A549 treated with Mapracorat at 1 μM for 4 hours (cell line): ENCODE data around the gene PDIA2. TPM values are rescaled to one million over a fixed set of nuclear protein-coding genes. Genes with fewer than 3 reads are reported as not detected.

Source experiments
- total RNA-seq: library from RNA; stranded (reverse); fragments of 200-300 nt; extraction: Qiagen RNA extraction; gene quantifications from 5 replicates; pipeline ENCODE4 v1.2.3, GENCODE V29; 2022

Gene PDIA2, protein sequence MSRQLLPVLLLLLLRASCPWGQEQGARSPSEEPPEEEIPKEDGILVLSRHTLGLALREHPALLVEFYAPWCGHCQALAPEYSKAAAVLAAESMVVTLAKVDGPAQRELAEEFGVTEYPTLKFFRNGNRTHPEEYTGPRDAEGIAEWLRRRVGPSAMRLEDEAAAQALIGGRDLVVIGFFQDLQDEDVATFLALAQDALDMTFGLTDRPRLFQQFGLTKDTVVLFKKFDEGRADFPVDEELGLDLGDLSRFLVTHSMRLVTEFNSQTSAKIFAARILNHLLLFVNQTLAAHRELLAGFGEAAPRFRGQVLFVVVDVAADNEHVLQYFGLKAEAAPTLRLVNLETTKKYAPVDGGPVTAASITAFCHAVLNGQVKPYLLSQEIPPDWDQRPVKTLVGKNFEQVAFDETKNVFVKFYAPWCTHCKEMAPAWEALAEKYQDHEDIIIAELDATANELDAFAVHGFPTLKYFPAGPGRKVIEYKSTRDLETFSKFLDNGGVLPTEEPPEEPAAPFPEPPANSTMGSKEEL
- 0.11 to 0.65 TPM (median 0.42 TPM) in 5 replicates for total RNA-seq

DNA sequence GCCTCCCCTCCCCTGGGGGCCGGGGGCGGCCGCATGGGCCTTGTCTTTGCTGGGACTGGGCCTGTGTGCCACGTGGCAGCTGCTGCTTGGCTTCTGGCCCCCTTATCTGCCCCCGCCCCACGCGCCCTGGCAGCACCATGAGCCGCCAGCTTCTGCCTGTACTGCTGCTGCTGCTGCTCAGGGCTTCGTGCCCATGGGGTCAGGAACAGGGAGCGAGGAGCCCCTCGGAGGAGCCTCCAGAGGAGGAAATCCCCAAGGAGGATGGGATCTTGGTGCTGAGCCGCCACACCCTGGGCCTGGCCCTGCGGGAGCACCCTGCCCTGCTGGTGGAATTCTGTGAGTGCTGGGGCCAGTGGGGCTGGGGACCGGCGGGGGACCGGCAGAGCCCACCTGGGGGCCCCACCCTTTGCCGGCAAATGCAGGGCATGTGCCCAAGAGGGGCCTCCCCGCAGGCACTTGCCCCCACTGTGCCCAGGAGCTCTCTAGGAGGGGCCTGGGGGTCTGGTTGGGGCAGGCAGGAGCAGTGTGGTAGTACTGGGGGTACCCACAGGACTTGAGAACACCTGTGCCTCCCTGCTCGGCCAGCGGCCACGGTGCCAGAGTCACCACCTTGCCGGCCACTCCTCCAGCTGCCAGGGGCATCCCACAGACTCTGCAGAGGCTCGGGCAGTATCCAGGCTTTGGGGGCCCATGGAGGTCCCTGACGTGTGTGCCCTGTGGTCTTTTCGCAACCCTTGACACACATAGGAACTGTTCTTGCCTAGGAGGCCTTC lies at the start of gene PDIA2:
Gene PDIA2, plus strand, starts transcription at position 132 of the 773 bp plus-strand sequence. Its CDS starts 6 bp downstream, at position 138.

DNA sequence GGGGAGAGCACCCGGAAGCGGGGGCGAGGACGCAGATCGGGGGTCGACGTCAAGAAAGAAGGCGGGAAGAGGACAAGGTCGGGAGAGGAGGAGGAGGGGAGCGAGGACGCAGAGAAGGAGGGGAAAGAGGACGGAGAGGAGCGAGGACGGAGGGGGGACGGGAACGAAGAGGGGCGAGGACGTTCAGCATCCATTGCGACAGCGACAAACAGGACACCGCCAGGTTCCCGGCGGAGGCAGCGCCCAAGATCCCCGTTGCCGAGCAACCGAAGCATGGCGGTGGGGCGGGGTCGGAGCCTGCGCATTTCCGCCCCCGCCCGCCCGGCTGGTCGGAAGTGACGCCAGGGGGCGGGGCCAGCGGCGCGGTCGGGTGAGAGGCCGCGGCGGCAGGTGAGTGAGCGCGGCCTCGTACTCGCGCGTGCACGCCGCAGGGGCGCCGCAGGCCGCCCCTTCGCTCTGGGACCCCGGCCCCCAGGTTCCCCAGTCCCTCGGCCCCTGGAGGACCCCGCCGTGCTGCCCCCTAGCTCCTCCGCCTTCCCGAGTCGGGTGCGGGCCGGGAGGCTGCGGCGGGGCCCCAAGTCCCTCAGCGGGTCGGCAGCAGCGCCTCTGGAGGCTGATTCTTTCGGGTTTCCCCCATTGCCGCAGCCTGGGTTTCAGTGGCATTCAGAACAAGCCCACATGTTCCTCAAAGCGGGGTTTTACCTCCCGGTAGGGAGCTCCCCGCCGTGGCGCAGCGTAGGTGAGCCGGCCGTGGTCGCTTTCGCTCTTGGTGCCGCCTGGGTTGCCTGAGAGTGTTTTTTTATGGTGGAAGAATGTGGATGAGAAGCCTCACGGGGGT lies 48.3 kb upstream of the PDIA2 start, which contains the start of gene FAM234A:
Gene FAM234A, plus strand, starts transcription at position 354 of the 838 bp plus-strand sequence. CDS start 19,593 bp downstream, outside the sequence.

DNA sequence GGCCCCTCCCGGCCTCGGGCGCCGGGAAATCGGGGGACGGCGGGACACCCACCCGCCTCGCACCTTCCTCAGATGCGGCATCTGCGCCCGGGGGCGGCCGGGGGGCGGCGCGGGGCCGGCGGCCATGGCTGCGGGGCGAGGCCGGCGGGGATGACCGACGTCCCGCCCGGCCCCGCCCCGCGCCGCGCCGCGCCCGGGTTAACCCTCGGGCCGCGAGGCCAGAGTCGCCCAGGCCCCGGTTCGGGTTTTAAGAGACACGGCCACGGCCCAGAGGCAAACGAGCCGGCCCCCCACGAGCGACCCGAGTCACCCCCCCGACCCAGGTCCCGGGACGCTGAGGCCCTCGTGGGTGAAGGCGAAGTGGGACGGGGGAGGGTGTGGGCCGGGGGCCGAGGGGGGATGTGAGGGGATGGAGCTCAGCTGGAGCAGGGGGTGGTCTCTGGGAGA lies 7.2 kb upstream of the PDIA2 start, which contains the start of gene RGS11:
Gene RGS11, minus strand, starts transcription at position 159 of the 447 bp plus-strand sequence. Its CDS starts 33 bp downstream, at position 126.

DNA sequence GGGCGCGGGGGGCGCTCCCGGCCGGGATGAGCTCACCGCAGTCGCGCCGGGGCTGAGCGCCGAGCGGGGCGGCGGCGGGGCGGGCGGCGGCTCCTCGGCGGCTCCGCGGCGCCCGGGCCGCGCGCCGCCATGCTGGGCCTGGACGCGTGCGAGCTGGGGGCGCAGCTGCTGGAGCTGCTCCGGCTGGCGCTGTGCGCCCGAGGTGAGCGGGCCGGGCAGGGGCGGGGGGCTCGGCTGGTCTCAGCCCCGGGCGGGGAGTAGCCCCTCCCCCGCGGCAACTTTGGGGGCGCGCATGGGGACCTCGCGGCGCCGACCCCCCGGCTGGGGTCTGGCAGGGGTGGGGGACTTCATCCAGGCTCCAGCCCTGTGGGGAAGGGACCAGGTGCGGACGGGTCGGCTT lies 2.4 kb upstream of the PDIA2 start, which contains the start of gene ARHGDIG:
Gene ARHGDIG, plus strand, starts transcription at position 40 of the 400 bp plus-strand sequence. Its CDS starts 90 bp downstream, at position 130.

Other genes starting within 250 kb of the PDIA2 start
- gene POLR3K, start 229.6 kb upstream of the PDIA2 start, total RNA-seq, result 32.4 to 39.7 TPM (median 35.7 TPM) in 5 replicates
- gene SNRNP25, start 229.3 kb upstream of the PDIA2 start, total RNA-seq, result 64.7 to 76.8 TPM (median 70.2 TPM) in 5 replicates
- 22.6 to 32.3 TPM (median 29.3 TPM) in 5 replicates for gene RHBDF1, start 210.5 kb upstream of the PDIA2 start, total RNA-seq
- gene MPG, start 204.9 kb upstream of the PDIA2 start, total RNA-seq, result 55.2 to 81.0 TPM (median 72.5 TPM) in 5 replicates
- 21.0 to 29.7 TPM (median 26.8 TPM) in 5 replicates for gene NPRL3, start 144.5 kb upstream of the PDIA2 start, total RNA-seq
- 0.19 TPM in 1 of 5 replicates, not detected in the others for gene HBZ, start 130.5 kb upstream of the PDIA2 start, total RNA-seq
- gene HBM, start 117.2 kb upstream of the PDIA2 start, total RNA-seq, result not detected in 5 replicates
- 0.47 to 0.97 TPM (median 0.68 TPM) in 4 of 5 replicates, not detected in the other for gene HBA2, start 110.3 kb upstream of the PDIA2 start, total RNA-seq
- gene HBA1, start 106.5 kb upstream of the PDIA2 start, total RNA-seq, result 0.87 to 2.8 TPM (median 1.5 TPM) in 4 of 5 replicates, not detected in the other
- gene HBQ1, start 102.7 kb upstream of the PDIA2 start, total RNA-seq, result 4.6 to 8.2 TPM (median 7.1 TPM) in 5 replicates
- 41.1 to 48.4 TPM (median 46.1 TPM) in 5 replicates for gene LUC7L, start 53.7 kb upstream of the PDIA2 start, total RNA-seq
- 40.8 to 49.2 TPM (median 48.4 TPM) in 5 replicates for gene FAM234A, start 48.3 kb upstream of the PDIA2 start, total RNA-seq
- gene RGS11, start 7.2 kb upstream of the PDIA2 start, total RNA-seq, result 3.4 to 5.4 TPM (median 4.9 TPM) in 5 replicates
- gene ARHGDIG, start 2.6 kb upstream of the PDIA2 start, total RNA-seq, result 2.7 to 3.4 TPM (median 3.2 TPM) in 5 replicates
- 24.5 to 34.7 TPM (median 31.7 TPM) in 5 replicates for gene AXIN1, start 69.6 kb downstream of the PDIA2 start, total RNA-seq
- gene MRPL28, start 87.4 kb downstream of the PDIA2 start, total RNA-seq, result 121 to 139 TPM (median 132 TPM) in 5 replicates
- gene PGAP6, start 98.8 kb downstream of the PDIA2 start, total RNA-seq, result 28.8 to 39.8 TPM (median 37.5 TPM) in 5 replicates
- gene NME4, start 114.0 kb downstream of the PDIA2 start, total RNA-seq, result 288 to 451 TPM (median 424 TPM) in 5 replicates
- gene DECR2, start 118.7 kb downstream of the PDIA2 start, total RNA-seq, result 20.9 to 31.4 TPM (median 26.9 TPM) in 5 replicates
- gene RAB11FIP3, start 142.5 kb downstream of the PDIA2 start, total RNA-seq, result 22.9 to 30.3 TPM (median 25.1 TPM) in 5 replicates
- gene CAPN15, start 244.5 kb downstream of the PDIA2 start, total RNA-seq, result 39.5 to 81.2 TPM (median 72.0 TPM) in 5 replicates